Activated CD4-positive, alpha-beta T cell treated with anti-CD3 and anti-CD28 coated beads for 1 hour (primary cell): ENCODE measurements around the gene NANOG.
"Not testable (repeated sequence)": the region's sequence is repeated elsewhere in the genome, so short reads cannot be mapped to it uniquely, and the experiment has no call there.

Experiments used
- DNase-seq: peaks from one replicate; pipeline ENCODE4 v3.0.0-alpha.2; 2020

The NANOG gene

GRCh38 chr12:7806319-7806718 lies 17.1 kb downstream of the NANOG start:
- DNase-seq = not testable (repeated sequence)

GRCh38 chr12:7806863-7807487 lies 17.8 kb downstream of the NANOG start:
- DNase-seq = peak; percentile 23

- DNase-seq = not testable (repeated sequence)
Observed at GRCh38 chr12:7825754-7826153, 36.6 kb downstream of the NANOG start.

- not testable (repeated sequence) for DNase-seq
Observed at GRCh38 chr12:7829737-7830136, 40.5 kb downstream of the NANOG start.

GRCh38 chr12:7832059-7832696 lies 43.0 kb downstream of the NANOG start:
- no peak for DNase-seq

GRCh38 chr12:7833201-7833600 lies 44.0 kb downstream of the NANOG start:
- DNase-seq = not testable (repeated sequence)

- DNase-seq = no peak
Observed at GRCh38 chr12:7833831-7834230, 44.6 kb downstream of the NANOG start.

GRCh38 chr12:7834701-7835100 lies 45.5 kb downstream of the NANOG start:
- no peak for DNase-seq

GRCh38 chr12:7835116-7835515 lies 45.9 kb downstream of the NANOG start:
- no peak for DNase-seq

- DNase-seq = no peak
Observed at GRCh38 chr12:7835766-7836165, 46.6 kb downstream of the NANOG start.

GRCh38 chr12:7837366-7837765 lies 48.2 kb downstream of the NANOG start:
- no peak for DNase-seq

- not testable (repeated sequence) for DNase-seq
Observed at GRCh38 chr12:7839226-7839625, 50.0 kb downstream of the NANOG start.

GRCh38 chr12:7839848-7840247 lies 50.6 kb downstream of the NANOG start:
- DNase-seq = not testable (repeated sequence)

GRCh38 chr12:7842444-7842843 lies 53.2 kb downstream of the NANOG start:
- not testable (repeated sequence) for DNase-seq

GRCh38 chr12:7843149-7843548 lies 53.9 kb downstream of the NANOG start:
- not testable (repeated sequence) for DNase-seq

- not testable (repeated sequence) for DNase-seq
Observed at GRCh38 chr12:7843583-7843982, 54.4 kb downstream of the NANOG start.

GRCh38 chr12:7844116-7844515 lies 54.9 kb downstream of the NANOG start:
- no peak for DNase-seq

GRCh38 chr12:7847226-7848097 lies 58.3 kb downstream of the NANOG start:
- not testable (repeated sequence) for DNase-seq

- not testable (repeated sequence) for DNase-seq
Observed at GRCh38 chr12:7848098-7848422, 58.9 kb downstream of the NANOG start.
